ENCODE data around the gene ADCY2. TPM values are rescaled to one million over a fixed set of nuclear protein-coding genes. Genes with fewer than 3 reads are reported as not detected.

The ADCY2 gene
- total RNA-seq, 1 experiment from 2014 or later: not detected

GRCh38 chr5:7534505-7534904 is 138.6 kb downstream of the ADCY2 start:
- CTCF ChIA-PET: no interaction called here
- Mint-ChIP-seq H3K27ac (ENCODE audit: unreplicated experiment) (no peak overlapping the region), H3K4me3 (ENCODE audit: low read depth, unreplicated experiment) (no peak overlapping the region), H3K4me1 (ENCODE audit: low read depth, unreplicated experiment) (no peaks in the 10 kb centered on the region), H3K27me3 (ENCODE audit: unreplicated experiment) (no peaks in the 10 kb centered on the region), H3K9me3 (ENCODE audit: low read depth, unreplicated experiment) (peaks cover 17% of the 10 kb centered on the region), H3K36me3 (ENCODE audit: insufficient read depth, unreplicated experiment) (no peaks in the 10 kb centered on the region)
- intact Hi-C loops (cut with micrococcal nuclease; ENCODE audit: unreplicated experiment): no loop called here
- DNase-seq: no peak
- TF ChIP-seq CTCF (IDR thresholded peaks at IDR 0.05; ENCODE audit: unreplicated experiment): no peak
- BruUV-seq (replicated peaks): no TSS peak

GRCh38 chr5:7537573-7537972 is 141.6 kb downstream of the ADCY2 start:
- no TSS peak for BruUV-seq (replicated peaks)
- no peak for TF ChIP-seq CTCF (IDR thresholded peaks at IDR 0.05; ENCODE audit: unreplicated experiment)
- no peaks in the 10 kb centered on the region for H3K27me3 Mint-ChIP-seq (ENCODE audit: unreplicated experiment)
- DNase-seq: no peak
- peaks cover 11% of the 10 kb centered on the region for H3K9me3 Mint-ChIP-seq (ENCODE audit: low read depth, unreplicated experiment)
- no peaks in the 10 kb centered on the region for H3K4me1 Mint-ChIP-seq (ENCODE audit: low read depth, unreplicated experiment)
- intact Hi-C loops (cut with micrococcal nuclease; ENCODE audit: unreplicated experiment): no loop called here
- no peak overlapping the region for H3K27ac Mint-ChIP-seq (ENCODE audit: unreplicated experiment)
- H3K4me3 Mint-ChIP-seq (ENCODE audit: low read depth, unreplicated experiment): no peak overlapping the region
- CTCF ChIA-PET: no interaction called here
- no peaks in the 10 kb centered on the region for H3K36me3 Mint-ChIP-seq (ENCODE audit: insufficient read depth, unreplicated experiment)

GRCh38 chr5:7539571-7539970 is 143.6 kb downstream of the ADCY2 start:
- Mint-ChIP-seq H3K27me3 (ENCODE audit: unreplicated experiment) (no peaks in the 10 kb centered on the region), H3K4me3 (ENCODE audit: low read depth, unreplicated experiment) (no peak overlapping the region), H3K27ac (ENCODE audit: unreplicated experiment) (no peak overlapping the region), H3K36me3 (ENCODE audit: insufficient read depth, unreplicated experiment) (no peaks in the 10 kb centered on the region), H3K4me1 (ENCODE audit: low read depth, unreplicated experiment) (no peaks in the 10 kb centered on the region), H3K9me3 (ENCODE audit: low read depth, unreplicated experiment) (peaks cover 13% of the 10 kb centered on the region)
- DNase-seq: no peak
- no peak for TF ChIP-seq CTCF (IDR thresholded peaks at IDR 0.05; ENCODE audit: unreplicated experiment)
- no TSS peak for BruUV-seq (replicated peaks)
- intact Hi-C loops (cut with micrococcal nuclease; ENCODE audit: unreplicated experiment): no loop called here
- CTCF ChIA-PET: no interaction called here

- BruUV-seq (replicated peaks): no TSS peak
- CTCF ChIA-PET: interaction anchor here (0.5 to 1.1 kb wide), 2 partner anchors 22 to 177 kb away, joined by 3 to 5 read pairs; no protein-coding TSS in a partner anchor
- Mint-ChIP-seq H3K27me3 (ENCODE audit: unreplicated experiment) (no peaks in the 10 kb centered on the region), H3K4me1 (ENCODE audit: low read depth, unreplicated experiment) (no peaks in the 10 kb centered on the region), H3K27ac (ENCODE audit: unreplicated experiment) (no peak overlapping the region), H3K9me3 (ENCODE audit: low read depth, unreplicated experiment) (peaks cover 8% of the 10 kb centered on the region), H3K36me3 (ENCODE audit: insufficient read depth, unreplicated experiment) (no peaks in the 10 kb centered on the region), H3K4me3 (ENCODE audit: low read depth, unreplicated experiment) (no peak overlapping the region)
- no peak for DNase-seq
- intact Hi-C loops (cut with micrococcal nuclease; ENCODE audit: unreplicated experiment): no loop called here
- TF ChIP-seq CTCF (IDR thresholded peaks at IDR 0.05; ENCODE audit: unreplicated experiment): no peak
Measured at GRCh38 chr5:7540736-7541485, 145.0 kb downstream of the ADCY2 start.
